Naive thymus-derived CD4-positive, alpha-beta T cell (primary cell): ENCODE data around the gene CHCHD6. TPM values are rescaled to one million over a fixed set of nuclear protein-coding genes. Genes with fewer than 3 reads are reported as not detected.

Source experiments
- ATAC-seq: fragments of 150-1000 bp; cut with Tn5 transposase; 2 replicates; pipeline ENCODE4 v1.10.0; 2021; ENCODE audit warnings: mild to moderate bottlenecking, moderate library complexity
- CTCF ChIA-PET: fragments of 350-600 bp; sonication (Branson Sonifier 250); formaldehyde crosslinking; loops from one replicate; lab custom pipeline; 2021; ENCODE audit warnings: antibody characterized with exemption; lab: Charles Lee
- POLR2A ChIA-PET: fragments of 350-600 bp; sonication (Branson Sonifier 250); formaldehyde crosslinking; loops from one replicate; lab custom pipeline; 2021; ENCODE audit warnings: antibody characterized with exemption, inconsistent platforms; lab: Charles Lee
- DNase-seq, 9 donors: peaks; one replicate each; pipeline versions ENCODE4 v3.0.0 to v3.0.0-alpha.2; 2020 to 2022; ENCODE audit warnings: mixed read lengths in 1 of 9
- H3K27ac ChIP-seq: one replicate; pipeline ENCODE4 v1.7.0; 2013; ENCODE audit warnings: mild to moderate bottlenecking, low read depth, low read length, moderate library complexity
- H3K27me3 ChIP-seq, 2 donors: one replicate each; pipeline ENCODE4 v1.7.0; 2013; ENCODE audit warnings: low read length in 2 of 2, mild to moderate bottlenecking in 2 of 2, moderate library complexity in 2 of 2; ENCODE audit not compliant: control insufficient read depth in 2 of 2, insufficient read depth in 2 of 2
- H3K36me3 ChIP-seq, 3 experiments: 1 replicate in 2 of 3; 2 replicates in 1 of 3; pipeline ENCODE4 v1.7.0; 2013; ENCODE audit warnings: low read length in 3 of 3, mild to moderate bottlenecking in 3 of 3, moderate library complexity in 1 of 3; ENCODE audit not compliant: insufficient read depth in 3 of 3, control insufficient read depth in 2 of 3
- H3K4me1 ChIP-seq, 2 donors: one replicate each; pipeline ENCODE4 v1.7.0; 2013; ENCODE audit warnings: low read length in 2 of 2, mild to moderate bottlenecking in 2 of 2, moderate library complexity in 1 of 2; ENCODE audit not compliant: control insufficient read depth in 2 of 2, insufficient read depth in 2 of 2
- H3K4me3 ChIP-seq: 2 replicates; pipeline ENCODE4 v1.7.0; 2013; ENCODE audit warnings: mild to moderate bottlenecking, low read length
- H3K9me3 ChIP-seq, 3 experiments: 1 replicate in 2 of 3; 2 replicates in 1 of 3; pipeline ENCODE4 v1.7.0; 2013; ENCODE audit warnings: low read length in 3 of 3; ENCODE audit not compliant: control insufficient read depth in 2 of 3
- H3K27ac Mint-ChIP-seq, 9 donors: one replicate each; pipeline ENCODE4 v1.8.0; 2020 to 2022; ENCODE audit warnings: mixed read lengths in 9 of 9, mild to moderate bottlenecking in 8 of 9, moderate library complexity in 5 of 9, inconsistent platforms in 2 of 9
- H3K27me3 Mint-ChIP-seq, 5 donors: one replicate each; pipeline ENCODE4 v1.8.0; 2021 to 2022; ENCODE audit warnings: mixed read lengths in 5 of 5, mild to moderate bottlenecking in 1 of 5
- H3K36me3 Mint-ChIP-seq, 5 donors: one replicate each; pipeline ENCODE4 v1.8.0; 2020 to 2022; ENCODE audit warnings: mixed read lengths in 5 of 5, mild to moderate bottlenecking in 3 of 5, inconsistent platforms in 1 of 5
- H3K4me1 Mint-ChIP-seq, 7 donors: one replicate each; pipeline ENCODE4 v1.8.0; 2020 to 2022; ENCODE audit warnings: mixed read lengths in 7 of 7, mild to moderate bottlenecking in 3 of 7, inconsistent platforms in 1 of 7
- H3K4me3 Mint-ChIP-seq, 10 donors: one replicate each; pipeline ENCODE4 v1.8.0; 2020 to 2022; ENCODE audit warnings: mild to moderate bottlenecking in 10 of 10, mixed read lengths in 10 of 10, moderate library complexity in 6 of 10, inconsistent platforms in 2 of 10
- H3K9me3 Mint-ChIP-seq, 11 donors: one replicate each; pipeline ENCODE4 v1.8.0; 2020 to 2022; ENCODE audit warnings: mixed read lengths in 11 of 11, mild to moderate bottlenecking in 4 of 11, inconsistent platforms in 1 of 11, moderate library complexity in 1 of 11
- intact Hi-C, 2 donors: fragments of 100-400 bp; cut with micrococcal nuclease; formaldehyde crosslinking; loops; one replicate each; pipeline ENCODE4 v1.15.1; 2023
- polyA plus RNA-seq, 2 donors: library from polyadenylated mRNA; unstranded; fragments of 300-500 nt; fragmentation: Illumina TruSeq; gene quantifications; one replicate each; pipeline ENCODE4 v1.2.3, GENCODE V29; 2021
- total RNA-seq, 6 experiments: library from RNA in 5 of 6; stranded (reverse) in 5 of 6; gene quantifications; 1 replicate in 5 of 6; 2 replicates in 1 of 6; pipeline ENCODE4 v1.2.3 and lab custom pipeline; 2021 to 2026

CHCHD6 gene
- total and polyA plus RNA-seq, 7 experiments from 2014 or later, result 5.4 to 15.1 (median 11.0) TPM

DNA sequence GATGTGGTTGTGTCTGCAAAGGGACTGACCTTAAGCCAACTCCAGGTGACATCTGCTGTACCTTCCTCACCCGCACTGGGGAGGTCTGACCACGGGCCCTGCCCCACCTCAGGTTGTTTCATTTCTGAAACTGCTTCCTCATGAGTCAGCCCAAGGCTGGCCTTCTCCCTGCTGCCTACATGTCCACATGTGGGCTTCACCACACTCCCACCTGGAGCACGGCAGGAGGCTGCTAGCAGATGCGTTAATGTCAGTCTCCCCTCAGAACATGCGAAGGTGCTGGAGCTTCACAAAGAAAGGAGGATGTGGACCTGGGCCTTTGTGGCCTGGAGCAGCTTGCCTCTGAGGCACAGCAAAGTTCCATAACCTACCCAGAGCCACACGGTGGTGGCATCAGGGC is 209.5 kb downstream of the CHCHD6 start:
- H3K27me3 ChIP-seq, result no peaks in the 10 kb centered on the region
- peaks cover 0 to 6% (median 0%) of the 10 kb centered on the region in 11 donors for H3K9me3 Mint-ChIP-seq
- no peak overlapping the region for H3K27ac ChIP-seq
- peaks cover 23 to 64% (median 31%) of the 10 kb centered on the region in 7 donors for H3K4me1 Mint-ChIP-seq
- peak overlapping the region in 1 of 10 donors; percentile 14 for H3K4me3 Mint-ChIP-seq
- H3K9me3 ChIP-seq, result no peaks in the 10 kb centered on the region
- POLR2A ChIA-PET, result interaction anchor here (0.8 kb wide), 1 partner anchor 14 kb away, joined by 3 read pairs; no protein-coding TSS in a partner anchor
- DNase-seq, result peak in 1 of 9 donors; percentile 24
- CTCF ChIA-PET, result no interaction called here
- H3K27me3 Mint-ChIP-seq, result peaks cover 0 to 5% (median 0%) of the 10 kb centered on the region in 5 donors
- no peak overlapping the region for H3K4me3 ChIP-seq
- intact Hi-C loops, result loop anchor here in 1 of 2 donors (10.0 kb wide), 1 partner anchor 381 kb away; no protein-coding TSS in a partner anchor
- peaks cover 15 to 22% of the 10 kb centered on the region in 2 donors for H3K4me1 ChIP-seq
- H3K36me3 ChIP-seq, result peaks cover 0 to 13% (median 0%) of the 10 kb centered on the region in 3 experiments
- peak overlapping the region in 1 of 9 donors; percentile 46 for H3K27ac Mint-ChIP-seq
- peaks cover 10 to 43% (median 26%) of the 10 kb centered on the region in 5 donors for H3K36me3 Mint-ChIP-seq
- ATAC-seq, result no peak

- H3K9me3 ChIP-seq, result no peaks in the 10 kb centered on the region
- no peak overlapping the region for H3K4me3 ChIP-seq
- POLR2A ChIA-PET, result no interaction called here
- DNase-seq (no peak), ATAC-seq (no peak)
- H3K36me3 ChIP-seq, result peaks cover 0 to 13% (median 0%) of the 10 kb centered on the region in 3 experiments
- H3K4me1 Mint-ChIP-seq, result peaks cover 21 to 57% (median 26%) of the 10 kb centered on the region in 7 donors
- intact Hi-C loops, result loop anchor here in 1 of 2 donors (10.0 kb wide), 1 partner anchor 381 kb away; no protein-coding TSS in a partner anchor
- peaks cover 0 to 4% (median 0%) of the 10 kb centered on the region in 5 donors for H3K27me3 Mint-ChIP-seq
- H3K4me1 ChIP-seq, result peaks cover 15 to 22% of the 10 kb centered on the region in 2 donors
- peaks cover 6 to 38% (median 24%) of the 10 kb centered on the region in 5 donors for H3K36me3 Mint-ChIP-seq
- H3K27ac Mint-ChIP-seq, result peak overlapping the region in 1 of 9 donors; percentile 15
- no peak overlapping the region for H3K27ac ChIP-seq
- no peaks in the 10 kb centered on the region for H3K27me3 ChIP-seq
- H3K4me3 Mint-ChIP-seq, result no peak overlapping the region
- peaks cover 0 to 4% (median 0%) of the 10 kb centered on the region in 11 donors for H3K9me3 Mint-ChIP-seq
- CTCF ChIA-PET, result no interaction called here
Measured at GRCh38 chr3:126914226-126914625, 210.2 kb downstream of the CHCHD6 start.

- no peak for ATAC-seq
- intact Hi-C loops, result loop anchor here in 1 of 2 donors (10.0 kb wide), 1 partner anchor 380 kb away; no protein-coding TSS in a partner anchor
- no peak overlapping the region for H3K27ac Mint-ChIP-seq
- DNase-seq, result no peak
- H3K9me3 ChIP-seq, result no peaks in the 10 kb centered on the region
- ChIA-PET CTCF (no interaction called here), POLR2A (no interaction called here)
- H3K4me3 Mint-ChIP-seq, result no peak overlapping the region
- peaks cover 0 to 13% (median 0%) of the 10 kb centered on the region in 3 experiments for H3K36me3 ChIP-seq
- peaks cover 0 to 4% (median 0%) of the 10 kb centered on the region in 5 donors for H3K27me3 Mint-ChIP-seq
- H3K4me1 Mint-ChIP-seq, result peaks cover 18 to 54% (median 21%) of the 10 kb centered on the region in 7 donors
- H3K4me1 ChIP-seq, result peaks cover 15 to 22% of the 10 kb centered on the region in 2 donors
- H3K4me3 ChIP-seq, result no peak overlapping the region
- no peaks in the 10 kb centered on the region for H3K27me3 ChIP-seq
- H3K27ac ChIP-seq, result no peak overlapping the region
- H3K9me3 Mint-ChIP-seq, result peaks cover 0 to 6% (median 3%) of the 10 kb centered on the region in 11 donors
- H3K36me3 Mint-ChIP-seq, result peaks cover 3 to 38% (median 25%) of the 10 kb centered on the region in 5 donors
Measured at GRCh38 chr3:126915015-126915414, 211.0 kb downstream of the CHCHD6 start.

DNA sequence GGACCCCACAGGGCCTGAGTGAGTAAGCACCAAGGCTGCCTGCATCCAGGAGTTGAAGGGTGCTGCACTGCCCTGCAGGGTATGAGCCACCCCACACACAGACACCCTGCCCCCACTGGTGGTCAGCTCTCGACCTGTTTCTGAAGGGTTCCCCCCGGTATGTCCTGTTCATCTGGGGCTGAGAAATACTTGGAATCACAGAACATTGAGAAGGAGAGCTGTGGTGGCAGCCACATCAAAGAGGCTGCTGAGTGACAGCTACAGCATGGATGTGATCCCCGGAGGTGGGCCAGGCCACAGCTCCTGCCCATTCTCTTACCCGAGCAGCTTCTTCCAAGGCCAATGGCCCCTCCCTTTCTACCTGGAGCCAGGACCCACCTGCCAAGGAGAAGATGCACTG is 212.5 kb downstream of the CHCHD6 start:
- H3K4me1 Mint-ChIP-seq, result peaks cover 4 to 39% (median 7%) of the 10 kb centered on the region in 7 donors
- DNase-seq (no peak), ATAC-seq (no peak)
- intact Hi-C loops, result loop anchor here in 1 of 2 donors (10.0 kb wide), 1 partner anchor 378 kb away; no protein-coding TSS in a partner anchor
- no peak overlapping the region for H3K4me3 ChIP-seq
- POLR2A ChIA-PET, result no interaction called here
- H3K9me3 ChIP-seq, result no peaks in the 10 kb centered on the region
- H3K27me3 ChIP-seq, result no peaks in the 10 kb centered on the region
- peaks cover 0 to 12% (median 5%) of the 10 kb centered on the region in 11 donors for H3K9me3 Mint-ChIP-seq
- H3K36me3 ChIP-seq, result peaks cover 0 to 13% (median 0%) of the 10 kb centered on the region in 3 experiments
- H3K36me3 Mint-ChIP-seq, result peaks cover 3 to 42% (median 28%) of the 10 kb centered on the region in 5 donors
- CTCF ChIA-PET, result no interaction called here
- no peak overlapping the region for H3K27ac Mint-ChIP-seq
- no peak overlapping the region for H3K27ac ChIP-seq
- no peak overlapping the region for H3K4me3 Mint-ChIP-seq
- peaks cover 5 to 14% of the 10 kb centered on the region in 2 donors for H3K4me1 ChIP-seq
- peaks cover 0 to 8% (median 0%) of the 10 kb centered on the region in 5 donors for H3K27me3 Mint-ChIP-seq

DNA sequence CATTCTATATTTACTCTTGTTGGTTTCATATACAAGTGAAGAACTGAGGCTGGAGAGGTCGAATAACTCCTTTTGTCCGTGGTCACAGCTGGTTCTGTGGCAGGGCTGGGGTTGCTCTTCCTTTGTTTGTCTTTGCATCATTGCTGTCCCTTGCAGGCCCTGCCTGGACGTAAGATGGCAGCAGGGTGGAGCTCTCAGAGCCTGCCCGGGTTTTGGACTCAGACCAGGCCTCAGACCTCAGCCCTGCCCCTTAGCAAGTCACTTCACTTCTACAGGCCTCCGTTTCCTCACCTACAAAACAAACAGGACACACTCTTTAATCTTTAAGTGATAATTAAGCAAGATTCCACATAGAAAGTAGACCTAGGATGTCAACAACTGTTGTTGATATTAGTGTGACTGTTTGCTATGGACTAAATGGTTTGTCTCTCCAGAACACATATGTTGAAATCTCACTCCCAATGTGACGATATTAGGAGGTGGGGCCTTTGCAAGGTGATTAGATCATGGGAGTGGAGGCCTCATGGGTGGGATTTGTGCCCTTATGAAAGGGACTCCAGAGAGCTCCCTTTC is 213.3 kb downstream of the CHCHD6 start:
- H3K27me3 Mint-ChIP-seq, result peaks cover 0 to 8% (median 0%) of the 10 kb centered on the region in 5 donors
- DNase-seq, result no peak
- intact Hi-C loops, result loop anchor here in 1 of 2 donors (10.0 kb wide), 1 partner anchor 377 kb away; no protein-coding TSS in a partner anchor
- H3K36me3 Mint-ChIP-seq, result peaks cover 0 to 42% (median 28%) of the 10 kb centered on the region in 5 donors
- Histone ChIP-seq H3K4me3 (no peak overlapping the region), H3K4me1 (peaks cover 0 to 6% of the 10 kb centered on the region in 2 donors), H3K27me3 (no peaks in the 10 kb centered on the region), H3K36me3 (peaks cover 0 to 13% (median 0%) of the 10 kb centered on the region in 3 experiments), H3K9me3 (no peaks in the 10 kb centered on the region), H3K27ac (no peak overlapping the region)
- H3K27ac Mint-ChIP-seq, result no peak overlapping the region
- no peak for ATAC-seq
- POLR2A ChIA-PET, result no interaction called here
- peaks cover 0 to 12% (median 5%) of the 10 kb centered on the region in 11 donors for H3K9me3 Mint-ChIP-seq
- CTCF ChIA-PET, result no interaction called here
- peaks cover 0 to 31% (median 0%) of the 10 kb centered on the region in 7 donors for H3K4me1 Mint-ChIP-seq
- no peak overlapping the region for H3K4me3 Mint-ChIP-seq

DNA sequence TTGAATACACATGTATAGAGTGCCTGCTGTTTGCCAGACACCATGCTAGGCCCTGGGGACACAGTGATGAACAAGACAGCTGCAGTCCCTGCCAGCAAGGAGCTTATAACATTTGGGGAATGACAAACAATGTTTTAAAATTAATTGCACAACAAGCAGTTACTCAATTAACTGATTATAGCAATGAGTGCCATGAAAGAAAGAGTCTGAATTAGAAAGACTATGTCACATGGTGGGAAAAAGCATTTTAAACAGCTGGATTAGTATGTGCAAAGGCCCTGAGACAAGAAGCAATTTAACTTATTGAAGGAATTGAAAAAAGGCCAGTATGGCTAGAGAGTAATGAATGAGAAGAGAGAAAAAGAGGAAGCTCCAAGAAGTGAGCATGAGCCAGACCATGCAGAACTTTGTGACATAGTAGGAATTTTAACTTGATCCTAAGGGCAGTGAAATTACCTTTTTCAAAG is 214.3 kb downstream of the CHCHD6 start:
- Mint-ChIP-seq H3K36me3 (peaks cover 0 to 47% (median 28%) of the 10 kb centered on the region in 5 donors), H3K27me3 (peaks cover 0 to 8% (median 0%) of the 10 kb centered on the region in 5 donors), H3K27ac (no peak overlapping the region), H3K4me1 (peaks cover 0 to 27% (median 0%) of the 10 kb centered on the region in 7 donors), H3K4me3 (no peak overlapping the region), H3K9me3 (peaks cover 0 to 12% (median 5%) of the 10 kb centered on the region in 11 donors)
- ChIA-PET POLR2A (no interaction called here), CTCF (interaction anchor here (0.6 kb wide), 1 partner anchor 24 kb away, joined by 3 read pairs; no protein-coding TSS in a partner anchor)
- no peak for DNase-seq
- intact Hi-C loops, result loop anchor here in 1 of 2 donors (10.0 kb wide), 1 partner anchor 376 kb away; no protein-coding TSS in a partner anchor
- H3K4me3 ChIP-seq, result no peak overlapping the region
- no peak for ATAC-seq
- peaks cover 0 to 13% (median 0%) of the 10 kb centered on the region in 3 experiments for H3K36me3 ChIP-seq
- H3K9me3 ChIP-seq, result no peaks in the 10 kb centered on the region
- no peaks in the 10 kb centered on the region for H3K27me3 ChIP-seq
- no peaks in the 10 kb centered on the region for H3K4me1 ChIP-seq
- H3K27ac ChIP-seq, result no peak overlapping the region
